Subcutaneous abdominal adipose tissue (tissue), 5 donors: ENCODE results near the gene CEL.
"Not testable (repeated sequence)": the region's sequence is repeated elsewhere in the genome, so short reads cannot be mapped to it uniquely, and the experiment has no call there.

Source experiments
- H3K27ac ChIP-seq: one replicate; pipeline ENCODE4 v1.7.0; 2013; ENCODE audit warnings: low read depth, mild to moderate bottlenecking, inconsistent platforms, low read length, moderate library complexity
- H3K27me3 ChIP-seq, 5 donors: one replicate each; pipeline ENCODE4 v1.7.0; 2013; ENCODE audit warnings: low read length in 5 of 5, inconsistent platforms in 1 of 5; ENCODE audit not compliant: control insufficient read depth in 5 of 5, insufficient read depth in 4 of 5
- H3K36me3 ChIP-seq, 5 donors: one replicate each; pipeline ENCODE4 v1.7.0; 2013; ENCODE audit warnings: low read length in 5 of 5; ENCODE audit not compliant: control insufficient read depth in 5 of 5, insufficient read depth in 5 of 5
- H3K4me1 ChIP-seq, 5 donors: one replicate each; pipeline ENCODE4 v1.7.0; 2013; ENCODE audit warnings: low read length in 5 of 5, mild to moderate bottlenecking in 3 of 5, moderate library complexity in 1 of 5; ENCODE audit not compliant: control insufficient read depth in 5 of 5, insufficient read depth in 5 of 5
- H3K4me3 ChIP-seq, 5 donors: one replicate each; pipeline ENCODE4 v1.7.0; 2013; ENCODE audit warnings: low read length in 5 of 5, low read depth in 1 of 5
- H3K9ac ChIP-seq, 5 donors: one replicate each; pipeline ENCODE4 v1.7.0; 2013; ENCODE audit warnings: low read length in 5 of 5, mild to moderate bottlenecking in 4 of 5, moderate library complexity in 3 of 5
- H3K9me3 ChIP-seq, 5 donors: one replicate each; pipeline ENCODE4 v1.7.0; 2013; ENCODE audit warnings: low read length in 5 of 5; ENCODE audit not compliant: control insufficient read depth in 5 of 5
- donor health status: healthy.
- donor health status: healthy.
- donor health status: healthy.
- donor health status: healthy.
- donor health status: healthy.

CEL gene

DNA sequence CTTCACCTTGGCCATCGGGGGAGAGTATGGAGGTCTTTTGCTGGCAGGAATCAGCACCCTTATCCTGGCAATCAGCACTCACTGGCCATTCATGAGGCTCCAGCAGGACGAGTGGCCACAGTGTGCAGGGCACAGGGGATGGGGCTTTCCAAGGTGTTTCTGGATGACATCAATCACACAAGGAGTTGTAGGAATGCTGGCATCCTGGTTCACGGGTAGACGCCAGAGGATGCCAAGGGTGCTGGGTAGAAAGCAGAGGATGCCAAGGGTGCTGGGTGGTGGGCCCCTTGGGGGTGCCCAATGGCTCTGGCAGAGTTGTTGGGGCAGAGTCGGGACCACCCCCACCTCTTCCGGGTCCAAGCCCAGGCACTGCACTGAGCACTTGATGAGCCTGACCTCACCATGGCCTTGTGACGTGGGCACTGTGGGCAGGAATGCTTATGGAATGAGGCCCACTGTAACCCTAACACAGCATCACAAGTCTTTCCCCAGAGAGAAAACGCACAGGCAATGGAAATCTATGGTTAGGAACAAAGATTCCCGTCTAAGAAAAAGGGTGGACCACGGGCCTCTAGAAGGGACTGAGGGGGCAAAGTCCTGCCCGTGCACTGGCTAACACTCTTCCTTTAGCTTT lies 29.1 kb downstream of the CEL start:
- Histone ChIP-seq H3K36me3 (no peaks in the 10 kb centered on the region), H3K4me3 (no peak overlapping the region), H3K9me3 (peaks cover 0 to 12% (median 5%) of the 10 kb centered on the region in 5 donors), H3K27ac (no peak overlapping the region), H3K9ac (no peak overlapping the region), H3K27me3 (no peaks in the 10 kb centered on the region), H3K4me1 (peaks cover 0 to 10% (median 0%) of the 10 kb centered on the region in 5 donors)

DNA sequence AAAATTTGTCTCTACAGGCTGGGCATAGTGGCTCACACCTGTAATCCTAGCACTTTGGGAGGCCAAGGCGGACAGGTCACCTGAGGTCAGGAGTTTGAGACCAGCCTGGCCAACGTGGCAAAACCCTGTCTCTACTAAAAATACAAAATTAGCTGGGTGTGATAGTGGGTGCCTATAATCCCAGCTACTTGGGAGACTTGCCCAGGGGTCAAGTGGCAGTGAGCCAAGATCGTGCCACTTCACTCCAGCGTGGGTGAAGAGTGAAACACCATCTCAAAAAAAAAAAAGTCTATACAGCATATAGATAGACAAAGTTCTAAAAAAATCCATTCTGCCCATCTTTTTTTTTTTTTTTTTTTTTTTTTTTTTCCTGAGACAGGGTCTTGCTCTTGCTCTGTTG lies 32.6 kb downstream of the CEL start:
- H3K9me3 ChIP-seq, result peaks cover 4 to 16% (median 10%) of the 10 kb centered on the region in 5 donors
- H3K9ac ChIP-seq, H3K4me1 ChIP-seq, H3K4me3 ChIP-seq, H3K27ac ChIP-seq, H3K27me3 ChIP-seq: not testable (repeated sequence)
- peaks cover 9 to 28% (median 23%) of the 10 kb centered on the region in 5 donors for H3K36me3 ChIP-seq

- H3K4me3 ChIP-seq, result no peak overlapping the region
- H3K4me1 ChIP-seq, result peaks cover 0 to 9% (median 0%) of the 10 kb centered on the region in 5 donors
- H3K27me3 ChIP-seq, result no peaks in the 10 kb centered on the region
- no peak overlapping the region for H3K9ac ChIP-seq
- H3K27ac ChIP-seq, result no peak overlapping the region
- peaks cover 9 to 33% (median 28%) of the 10 kb centered on the region in 5 donors for H3K36me3 ChIP-seq
- H3K9me3 ChIP-seq, result peaks cover 4 to 16% (median 10%) of the 10 kb centered on the region in 5 donors
These were observed 33.1 kb downstream of the CEL start for GRCh38 chr9:133094842-133095393.

DNA sequence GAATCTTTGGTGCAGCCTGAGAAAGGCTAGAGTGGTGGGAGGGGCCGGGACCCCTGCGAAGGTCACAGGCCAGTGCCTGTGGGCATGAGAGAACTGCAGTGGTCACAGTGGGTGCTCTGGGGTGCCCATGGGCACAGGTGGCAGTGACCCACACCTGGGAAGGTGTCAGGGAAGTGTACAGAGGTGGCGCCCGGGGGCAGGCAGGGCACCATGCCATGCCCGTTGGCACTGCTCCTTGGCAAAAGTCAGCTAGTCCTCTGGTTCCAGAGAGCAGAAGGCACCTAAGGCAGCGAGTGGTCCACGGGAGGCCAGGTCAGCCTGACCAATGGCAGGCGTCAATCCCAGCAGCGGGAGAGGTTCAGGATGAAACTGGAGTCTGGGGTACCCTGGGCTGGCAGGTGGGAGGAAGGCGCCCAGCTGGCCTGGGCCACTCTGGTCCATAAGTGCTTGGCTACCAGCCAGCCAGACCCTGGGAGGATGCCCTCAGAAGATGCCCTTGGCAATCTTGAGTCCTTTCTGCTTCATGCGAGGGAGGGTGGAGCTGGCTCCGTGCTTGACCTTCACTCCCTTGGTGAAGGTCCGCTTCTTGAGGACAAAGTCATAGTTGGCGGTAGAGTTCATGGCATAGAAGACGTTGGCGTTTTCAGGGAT lies 36.4 kb downstream of the CEL start:
- Histone ChIP-seq H3K27ac (no peak overlapping the region), H3K4me3 (no peak overlapping the region), H3K4me1 (no peaks in the 10 kb centered on the region), H3K9me3 (peaks cover 4 to 16% (median 10%) of the 10 kb centered on the region in 5 donors), H3K9ac (no peak overlapping the region), H3K36me3 (peaks cover 9 to 67% (median 60%) of the 10 kb centered on the region in 5 donors), H3K27me3 (no peaks in the 10 kb centered on the region)

DNA sequence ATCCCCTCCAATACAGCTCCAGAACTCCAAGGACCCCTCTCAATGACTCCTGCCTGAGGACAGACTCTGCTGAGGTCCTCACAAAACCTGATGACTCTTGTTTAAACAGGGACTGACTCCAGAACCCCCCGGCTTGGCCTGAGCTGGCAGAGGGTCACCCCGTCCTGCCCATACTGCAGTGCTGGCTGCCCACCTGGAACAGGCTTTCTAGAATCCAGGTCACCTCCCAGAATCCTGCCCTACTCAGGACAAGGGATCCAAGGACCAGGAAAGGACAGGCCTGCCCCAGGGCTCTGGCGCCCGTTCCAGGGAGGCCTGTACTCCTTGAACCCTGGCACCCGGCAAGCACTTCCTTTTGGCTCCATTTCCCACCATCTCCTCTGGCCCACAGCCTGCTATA lies 37.1 kb downstream of the CEL start:
- peaks cover 4 to 16% (median 10%) of the 10 kb centered on the region in 5 donors for H3K9me3 ChIP-seq
- peaks cover 9 to 73% (median 66%) of the 10 kb centered on the region in 5 donors for H3K36me3 ChIP-seq
- H3K4me1 ChIP-seq, result peaks cover 0 to 4% (median 0%) of the 10 kb centered on the region in 5 donors
- H3K27ac ChIP-seq, result no peak overlapping the region
- no peaks in the 10 kb centered on the region for H3K27me3 ChIP-seq
- no peak overlapping the region for H3K9ac ChIP-seq
- no peak overlapping the region for H3K4me3 ChIP-seq

DNA sequence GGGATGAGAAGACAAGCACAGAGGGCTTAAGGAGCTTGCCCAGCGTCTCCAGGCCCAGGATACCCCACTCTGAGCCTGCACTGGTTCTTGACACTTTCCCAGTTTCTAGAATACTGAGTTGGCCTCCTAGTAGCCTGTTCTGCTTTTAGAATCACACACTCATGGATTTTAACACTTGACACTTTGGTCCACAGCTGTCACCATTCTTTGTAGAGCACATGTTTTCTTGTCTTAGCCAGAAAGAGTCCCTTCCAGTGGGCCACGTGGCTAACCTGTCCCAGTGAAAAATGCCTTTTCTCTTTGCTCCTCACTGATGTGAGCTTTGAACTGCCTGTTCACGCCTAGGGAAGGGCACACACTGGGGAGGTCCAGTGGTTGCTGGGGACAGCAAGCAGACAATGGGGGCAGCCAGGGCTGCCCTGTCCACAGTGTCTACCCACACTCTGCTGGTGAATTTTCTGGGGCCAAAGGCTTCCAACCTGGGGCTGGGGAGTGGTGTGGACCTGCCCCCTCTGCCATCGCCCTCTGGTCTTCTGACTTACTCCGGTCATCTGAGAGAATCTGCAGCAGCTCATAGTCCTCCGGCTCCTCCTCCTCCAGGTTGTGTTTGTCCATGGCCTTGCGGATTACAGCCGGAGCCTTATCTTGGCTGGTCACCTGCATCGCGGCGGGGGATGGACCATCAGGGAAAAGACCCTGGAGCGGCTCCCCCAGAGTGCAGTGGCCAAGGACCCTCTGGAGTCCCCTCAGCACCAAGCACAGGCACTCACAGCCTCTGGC lies 38.1 kb downstream of the CEL start:
- Histone ChIP-seq H3K27ac (no peak overlapping the region), H3K36me3 (peaks cover 9 to 83% (median 77%) of the 10 kb centered on the region in 5 donors), H3K9ac (no peak overlapping the region), H3K4me1 (peaks cover 0 to 4% (median 0%) of the 10 kb centered on the region in 5 donors), H3K9me3 (peaks cover 4 to 15% (median 10%) of the 10 kb centered on the region in 5 donors), H3K27me3 (no peaks in the 10 kb centered on the region), H3K4me3 (no peak overlapping the region)

DNA sequence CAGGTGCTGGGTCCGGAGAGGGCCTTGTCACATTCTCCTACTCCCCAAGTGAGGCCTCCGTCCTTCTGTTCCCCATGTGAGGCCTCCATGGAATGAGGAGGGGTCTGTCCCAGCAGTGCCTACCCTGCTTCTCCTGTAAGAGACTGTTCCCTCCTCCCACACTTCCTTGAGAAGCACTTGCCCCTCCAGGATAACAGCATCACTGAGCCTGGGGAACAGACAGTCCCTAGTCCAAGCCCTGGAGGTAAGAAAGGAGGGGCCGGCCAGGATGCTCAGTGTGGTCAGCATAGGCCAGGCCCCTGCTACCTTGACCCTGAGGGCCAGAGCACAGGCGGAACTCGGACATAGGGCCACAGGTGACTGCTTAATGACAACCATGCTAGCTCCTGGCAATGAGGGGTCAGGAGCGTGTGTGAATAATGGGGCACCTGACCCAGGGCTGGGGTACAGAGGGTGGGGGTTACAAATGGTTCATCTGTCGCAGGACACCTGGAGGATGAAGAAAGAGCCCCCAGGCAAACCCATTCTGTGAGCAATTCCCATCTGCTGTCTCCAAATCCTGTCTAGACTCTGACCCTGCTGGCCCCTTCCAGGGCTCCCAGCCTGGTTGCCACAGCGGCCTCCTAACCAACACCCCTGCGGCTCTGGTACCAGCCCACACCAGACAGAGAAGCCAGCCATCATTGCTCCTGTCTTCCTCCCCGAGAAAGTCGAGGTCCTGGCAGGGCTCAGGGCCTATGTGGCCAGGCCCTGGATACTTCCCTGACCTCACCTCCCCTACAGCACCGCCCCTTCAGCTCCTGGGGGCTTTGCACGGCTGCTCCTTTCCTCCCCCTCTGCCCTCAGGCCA lies 39.0 kb downstream of the CEL start:
- no peak overlapping the region for H3K4me3 ChIP-seq
- H3K27me3 ChIP-seq, result no peaks in the 10 kb centered on the region
- peaks cover 4 to 11% (median 6%) of the 10 kb centered on the region in 5 donors for H3K9me3 ChIP-seq
- peaks cover 9 to 90% (median 84%) of the 10 kb centered on the region in 5 donors for H3K36me3 ChIP-seq
- peaks cover 0 to 4% (median 0%) of the 10 kb centered on the region in 5 donors for H3K4me1 ChIP-seq
- H3K27ac ChIP-seq, result no peak overlapping the region
- H3K9ac ChIP-seq, result no peak overlapping the region

DNA sequence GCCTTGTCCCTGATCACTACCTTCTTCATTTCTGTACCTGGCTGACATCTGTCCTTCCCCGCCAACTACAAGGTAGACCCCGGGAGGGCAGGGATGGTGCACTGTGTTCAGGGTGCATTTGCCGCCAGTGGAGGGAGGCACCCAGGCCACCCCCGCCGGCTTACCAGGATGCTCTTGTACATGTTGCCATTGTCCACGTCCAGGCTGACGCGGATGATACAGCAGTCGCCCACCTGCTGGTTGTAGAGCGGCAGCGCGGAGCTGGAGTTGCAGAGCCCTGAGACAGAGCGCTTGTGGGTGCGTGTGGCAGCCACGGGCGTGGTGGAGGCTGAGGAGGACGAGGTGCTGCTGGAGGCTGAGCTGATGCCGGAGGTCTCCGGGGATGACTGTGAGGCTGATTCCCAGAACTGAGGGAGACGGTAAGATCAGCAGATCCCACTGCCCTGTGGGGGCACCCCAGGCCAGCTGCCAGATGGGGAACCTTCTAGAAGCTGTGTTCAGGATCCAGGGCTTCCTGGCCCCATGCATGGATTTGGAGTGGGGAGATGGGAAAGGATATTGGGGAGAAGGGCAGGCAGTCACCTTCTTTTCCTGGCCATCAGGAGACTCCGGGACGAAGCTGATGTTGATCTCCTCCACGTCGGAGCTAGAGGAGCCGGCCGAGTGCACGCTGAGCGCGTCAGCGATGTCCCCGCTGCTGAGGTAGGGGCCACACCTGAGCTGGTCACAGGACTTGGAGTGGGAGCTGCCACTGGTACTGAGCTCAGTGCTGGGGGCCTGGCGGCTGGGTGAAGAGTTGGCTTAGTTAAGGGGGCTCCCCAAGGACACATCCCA lies 39.8 kb downstream of the CEL start:
- Histone ChIP-seq H3K36me3 (peaks cover 6 to 98% (median 92%) of the 10 kb centered on the region in 5 donors), H3K4me3 (no peak overlapping the region), H3K9ac (no peak overlapping the region), H3K4me1 (peaks cover 0 to 4% (median 0%) of the 10 kb centered on the region in 5 donors), H3K27ac (no peak overlapping the region), H3K9me3 (peaks cover 0 to 2% (median 2%) of the 10 kb centered on the region in 5 donors), H3K27me3 (no peaks in the 10 kb centered on the region)
